Stimulated activated naive CD8-positive, alpha-beta T cell treated with anti-CD3 and anti-CD28 coated beads, Interleukin-15, amount 100 ng/mL, for 72 hours (primary cell): ENCODE measurements around the gene KDM4C.

Experiments used
- ATAC-seq: fragments of 150-1000 bp; cut with Tn5 transposase; 2 replicates; pipeline ENCODE4 v1.10.0; 2021; ENCODE audit warnings: mild to moderate bottlenecking, moderate library complexity
- DNase-seq, 2 donors: peaks; one replicate each; pipeline ENCODE4 v3.0.0; 2021 to 2022
- H3K27ac Mint-ChIP-seq, 2 donors: one replicate each; pipeline ENCODE4 v1.8.0; 2022; ENCODE audit warnings: mild to moderate bottlenecking in 2 of 2, mixed read lengths in 2 of 2, moderate library complexity in 2 of 2
- H3K27me3 Mint-ChIP-seq: one replicate; pipeline ENCODE4 v1.8.0; 2022; ENCODE audit warnings: mixed read lengths
- H3K4me1 Mint-ChIP-seq: one replicate; pipeline ENCODE4 v1.8.0; 2022; ENCODE audit warnings: mild to moderate bottlenecking, mixed read lengths
- H3K4me3 Mint-ChIP-seq, 2 donors: one replicate each; pipeline ENCODE4 v1.8.0; 2022; ENCODE audit warnings: mild to moderate bottlenecking in 2 of 2, mixed read lengths in 2 of 2, moderate library complexity in 1 of 2
- H3K9me3 Mint-ChIP-seq, 2 donors: one replicate each; pipeline ENCODE4 v1.8.0; 2022; ENCODE audit warnings: mixed read lengths in 2 of 2

Gene KDM4C

GRCh38 chr9:7094576-7094975 lies 336.8 kb downstream of the KDM4C start:
- H3K27me3 Mint-ChIP-seq, result no peaks in the 10 kb centered on the region
- peaks cover 5 to 21% of the 10 kb centered on the region in 2 donors for H3K9me3 Mint-ChIP-seq
- H3K4me3 Mint-ChIP-seq, result no peak overlapping the region
- H3K27ac Mint-ChIP-seq, result peak overlapping the region in 1 of 2 donors; percentile 72
- ATAC-seq (no peak), DNase-seq (no peak)
- H3K4me1 Mint-ChIP-seq, result no peaks in the 10 kb centered on the region

GRCh38 chr9:7095058-7095457 lies 337.3 kb downstream of the KDM4C start:
- Mint-ChIP-seq H3K9me3 (peaks cover 5 to 21% of the 10 kb centered on the region in 2 donors), H3K27me3 (no peaks in the 10 kb centered on the region), H3K4me1 (no peaks in the 10 kb centered on the region), H3K27ac (no peak overlapping the region), H3K4me3 (no peak overlapping the region)
- no peak for DNase-seq
- no peak for ATAC-seq

GRCh38 chr9:7097040-7097715 lies 339.4 kb downstream of the KDM4C start:
- no peaks in the 10 kb centered on the region for H3K27me3 Mint-ChIP-seq
- ATAC-seq (no peak), DNase-seq (no peak)
- no peak overlapping the region for H3K4me3 Mint-ChIP-seq
- no peaks in the 10 kb centered on the region for H3K4me1 Mint-ChIP-seq
- peaks cover 5 to 21% of the 10 kb centered on the region in 2 donors for H3K9me3 Mint-ChIP-seq
- no peak overlapping the region for H3K27ac Mint-ChIP-seq

- H3K27ac Mint-ChIP-seq, result no peak overlapping the region
- H3K9me3 Mint-ChIP-seq, result peaks cover 5 to 21% of the 10 kb centered on the region in 2 donors
- no peaks in the 10 kb centered on the region for H3K4me1 Mint-ChIP-seq
- ATAC-seq (no peak), DNase-seq (no peak)
- no peaks in the 10 kb centered on the region for H3K27me3 Mint-ChIP-seq
- H3K4me3 Mint-ChIP-seq, result no peak overlapping the region
Observed at GRCh38 chr9:7097785-7098752, 340.3 kb downstream of the KDM4C start.

GRCh38 chr9:7103367-7103766 lies 345.6 kb downstream of the KDM4C start:
- H3K27ac Mint-ChIP-seq, result no peak overlapping the region
- peaks cover 5 to 7% of the 10 kb centered on the region in 2 donors for H3K9me3 Mint-ChIP-seq
- DNase-seq, result no peak
- H3K27me3 Mint-ChIP-seq, result no peaks in the 10 kb centered on the region
- ATAC-seq, result no peak
- no peaks in the 10 kb centered on the region for H3K4me1 Mint-ChIP-seq
- H3K4me3 Mint-ChIP-seq, result no peak overlapping the region

GRCh38 chr9:7103771-7104170 lies 346.0 kb downstream of the KDM4C start:
- Mint-ChIP-seq H3K4me3 (no peak overlapping the region), H3K27ac (no peak overlapping the region), H3K9me3 (peaks cover 1 to 3% of the 10 kb centered on the region in 2 donors), H3K4me1 (no peaks in the 10 kb centered on the region), H3K27me3 (no peaks in the 10 kb centered on the region)
- no peak for ATAC-seq
- DNase-seq, result no peak

GRCh38 chr9:7104625-7105024 lies 346.9 kb downstream of the KDM4C start:
- H3K4me3 Mint-ChIP-seq, result no peak overlapping the region
- no peaks in the 10 kb centered on the region for H3K9me3 Mint-ChIP-seq
- no peaks in the 10 kb centered on the region for H3K4me1 Mint-ChIP-seq
- DNase-seq (no peak), ATAC-seq (no peak)
- no peaks in the 10 kb centered on the region for H3K27me3 Mint-ChIP-seq
- H3K27ac Mint-ChIP-seq, result no peak overlapping the region

- no peak for ATAC-seq
Observed at GRCh38 chr9:7105095-7105494, 347.3 kb downstream of the KDM4C start.

GRCh38 chr9:7108936-7109335 lies 351.2 kb downstream of the KDM4C start:
- no peak for ATAC-seq
- no peaks in the 10 kb centered on the region for H3K9me3 Mint-ChIP-seq
- H3K4me1 Mint-ChIP-seq, result no peaks in the 10 kb centered on the region
- H3K27ac Mint-ChIP-seq, result no peak overlapping the region
- H3K27me3 Mint-ChIP-seq, result no peaks in the 10 kb centered on the region
- no peak overlapping the region for H3K4me3 Mint-ChIP-seq
- DNase-seq, result no peak

More at GRCh38 chr9:7105095-7105494, 347.3 kb downstream of the KDM4C start:
- no peaks in the 10 kb centered on the region for H3K4me1 Mint-ChIP-seq
- H3K27me3 Mint-ChIP-seq, result no peaks in the 10 kb centered on the region
- no peaks in the 10 kb centered on the region for H3K9me3 Mint-ChIP-seq
- no peak for DNase-seq
- H3K27ac Mint-ChIP-seq, result no peak overlapping the region
- no peak overlapping the region for H3K4me3 Mint-ChIP-seq

GRCh38 chr9:7111413-7111812 lies 353.6 kb downstream of the KDM4C start:
- no peaks in the 10 kb centered on the region for H3K4me1 Mint-ChIP-seq
- H3K27me3 Mint-ChIP-seq, result no peaks in the 10 kb centered on the region
- no peak overlapping the region for H3K27ac Mint-ChIP-seq
- DNase-seq (no peak), ATAC-seq (no peak)
- no peaks in the 10 kb centered on the region for H3K9me3 Mint-ChIP-seq
- H3K4me3 Mint-ChIP-seq, result no peak overlapping the region

GRCh38 chr9:7115606-7116005 lies 357.8 kb downstream of the KDM4C start:
- Mint-ChIP-seq H3K27me3 (no peaks in the 10 kb centered on the region), H3K4me3 (no peak overlapping the region), H3K27ac (no peak overlapping the region), H3K9me3 (no peaks in the 10 kb centered on the region), H3K4me1 (peaks cover 7% of the 10 kb centered on the region)
- ATAC-seq, result no peak
- DNase-seq, result no peak

- no peaks in the 10 kb centered on the region for H3K27me3 Mint-ChIP-seq
- ATAC-seq (no peak), DNase-seq (no peak)
- no peaks in the 10 kb centered on the region for H3K9me3 Mint-ChIP-seq
- H3K4me3 Mint-ChIP-seq, result no peak overlapping the region
- peak overlapping the region in 1 of 2 donors; percentile 15 for H3K27ac Mint-ChIP-seq
- peaks cover 21% of the 10 kb centered on the region for H3K4me1 Mint-ChIP-seq
Observed at GRCh38 chr9:7117676-7118561, 360.1 kb downstream of the KDM4C start.

- H3K27ac Mint-ChIP-seq, result no peak overlapping the region
- no peaks in the 10 kb centered on the region for H3K27me3 Mint-ChIP-seq
- DNase-seq (no peak), ATAC-seq (no peak)
- H3K9me3 Mint-ChIP-seq, result no peaks in the 10 kb centered on the region
- H3K4me3 Mint-ChIP-seq, result no peak overlapping the region
- H3K4me1 Mint-ChIP-seq, result peaks cover 21% of the 10 kb centered on the region
Observed at GRCh38 chr9:7118633-7119032, 360.9 kb downstream of the KDM4C start.

- no peak overlapping the region for H3K4me3 Mint-ChIP-seq
- H3K4me1 Mint-ChIP-seq, result peaks cover 21% of the 10 kb centered on the region
- no peak overlapping the region for H3K27ac Mint-ChIP-seq
- ATAC-seq (no peak), DNase-seq (no peak)
- H3K27me3 Mint-ChIP-seq, result no peaks in the 10 kb centered on the region
- H3K9me3 Mint-ChIP-seq, result no peaks in the 10 kb centered on the region
Observed at GRCh38 chr9:7119612-7120011, 361.8 kb downstream of the KDM4C start.

- peaks cover 21% of the 10 kb centered on the region for H3K4me1 Mint-ChIP-seq
- no peak for ATAC-seq
- H3K9me3 Mint-ChIP-seq, result no peaks in the 10 kb centered on the region
- no peak for DNase-seq
- no peak overlapping the region for H3K27ac Mint-ChIP-seq
- H3K27me3 Mint-ChIP-seq, result no peaks in the 10 kb centered on the region
- no peak overlapping the region for H3K4me3 Mint-ChIP-seq
Observed at GRCh38 chr9:7121055-7121454, 363.3 kb downstream of the KDM4C start.
